GM18951 (cell line): ENCODE data around the gene ST6GAL2.

Experiments used
- POLR2A ChIP-seq: IDR thresholded peaks from 4 replicates; pipeline ENCODE4 v1.6.1; 2011; ENCODE audit warnings: mild to moderate bottlenecking; ENCODE audit not compliant: insufficient read length, insufficient read depth; ENCODE audit errors: extremely low read depth
- in situ Hi-C: fragments of 300-500 bp; cut with MboI; formaldehyde crosslinking; loops from one replicate; pipeline ENCODE4 v1.12.0; 2022; ENCODE audit warnings: low sequenced_read_pairs, mixed read lengths, inconsistent platforms; ENCODE audit not compliant: unreplicated experiment

Gene ST6GAL2

GRCh38 chr2:106831241-106831640 is 54.7 kb downstream of the ST6GAL2 start:
- in situ Hi-C loops = no loop called here
- TF ChIP-seq POLR2A = no peak

- no peak for TF ChIP-seq POLR2A
- in situ Hi-C loops = no loop called here
Measured at GRCh38 chr2:106830191-106830590, 55.8 kb downstream of the ST6GAL2 start.

- TF ChIP-seq POLR2A = no peak
- in situ Hi-C loops = no loop called here
Measured at GRCh38 chr2:106828119-106828518, 57.8 kb downstream of the ST6GAL2 start.

GRCh38 chr2:106827158-106827557 is 58.8 kb downstream of the ST6GAL2 start:
- no peak for TF ChIP-seq POLR2A
- in situ Hi-C loops = no loop called here

- no peak for TF ChIP-seq POLR2A
Measured at GRCh38 chr2:106825161-106825560, 60.8 kb downstream of the ST6GAL2 start.

GRCh38 chr2:106816974-106817373 is 69.0 kb downstream of the ST6GAL2 start:
- in situ Hi-C loops = no loop called here
- no peak for TF ChIP-seq POLR2A

More at GRCh38 chr2:106825161-106825560, 60.8 kb downstream of the ST6GAL2 start:
- in situ Hi-C loops = no loop called here

- in situ Hi-C loops = no loop called here
- no peak for TF ChIP-seq POLR2A
Measured at GRCh38 chr2:106812841-106813240, 73.1 kb downstream of the ST6GAL2 start.

GRCh38 chr2:106812383-106812782 is 73.6 kb downstream of the ST6GAL2 start:
- in situ Hi-C loops = no loop called here
- TF ChIP-seq POLR2A = no peak

GRCh38 chr2:106805716-106806115 is 80.3 kb downstream of the ST6GAL2 start:
- in situ Hi-C loops = no loop called here
- TF ChIP-seq POLR2A = no peak

GRCh38 chr2:106804161-106804560 is 81.8 kb downstream of the ST6GAL2 start:
- no peak for TF ChIP-seq POLR2A
- in situ Hi-C loops = no loop called here

GRCh38 chr2:106800976-106801655 is 84.9 kb downstream of the ST6GAL2 start:
- TF ChIP-seq POLR2A = no peak
- in situ Hi-C loops = no loop called here

- no peak for TF ChIP-seq POLR2A
- in situ Hi-C loops = no loop called here
Measured at GRCh38 chr2:106800180-106800579, 85.8 kb downstream of the ST6GAL2 start.

GRCh38 chr2:106798826-106799552 is 87.0 kb downstream of the ST6GAL2 start:
- no peak for TF ChIP-seq POLR2A

GRCh38 chr2:106797494-106797893 is 88.5 kb downstream of the ST6GAL2 start:
- no peak for TF ChIP-seq POLR2A
- in situ Hi-C loops = no loop called here

More at GRCh38 chr2:106798826-106799552, 87.0 kb downstream of the ST6GAL2 start:
- in situ Hi-C loops = no loop called here
